Stomach smooth muscle (tissue), 2 donors: ENCODE data around the gene TBC1D2.
A peak's percentile ranks its signal among the peaks of the same experiment; 100 is the strongest.

Experiments
- H3K27ac ChIP-seq: one replicate; pipeline ENCODE4 v1.7.0; 2013; ENCODE audit warnings: mild to moderate bottlenecking, low read length, inconsistent platforms
- H3K27me3 ChIP-seq, 2 donors: one replicate each; pipeline ENCODE4 v1.7.0; 2013; ENCODE audit warnings: low read length in 2 of 2; ENCODE audit not compliant: insufficient read depth in 2 of 2, control insufficient read depth in 1 of 2
- H3K36me3 ChIP-seq, 2 donors: one replicate each; pipeline ENCODE4 v1.7.0; 2013; ENCODE audit warnings: low read length in 2 of 2; ENCODE audit not compliant: control insufficient read depth in 2 of 2, insufficient read depth in 2 of 2
- H3K4me1 ChIP-seq: one replicate; pipeline ENCODE4 v1.7.0; 2013; ENCODE audit warnings: low read length; ENCODE audit not compliant: control insufficient read depth, insufficient read depth
- H3K4me3 ChIP-seq, 2 donors: one replicate each; pipeline ENCODE4 v1.7.0; 2013; ENCODE audit warnings: low read length in 2 of 2
- H3K9ac ChIP-seq, 2 donors: one replicate each; pipeline ENCODE4 v1.7.0; 2013; ENCODE audit warnings: low read length in 2 of 2, mild to moderate bottlenecking in 1 of 2
- H3K9me3 ChIP-seq, 2 donors: one replicate each; pipeline ENCODE4 v1.7.0; 2013; ENCODE audit warnings: low read length in 2 of 2; ENCODE audit not compliant: control insufficient read depth in 2 of 2
- donor health status: healthy.
- donor health status: Pancreatic carcinoma.

The TBC1D2 gene

GRCh38 chr9:98206754-98207153 lies 48.7 kb downstream of the TBC1D2 start:
- Histone ChIP-seq H3K9ac (no peak overlapping the region), H3K36me3 (peaks cover 0 to 2% of the 10 kb centered on the region in 2 donors), H3K27me3 (no peaks in the 10 kb centered on the region), H3K9me3 (no peaks in the 10 kb centered on the region), H3K4me1 (peaks cover 5% of the 10 kb centered on the region), H3K4me3 (no peak overlapping the region), H3K27ac (no peak overlapping the region)

GRCh38 chr9:98204692-98205091 lies 50.8 kb downstream of the TBC1D2 start:
- no peak overlapping the region for H3K9ac ChIP-seq
- H3K27ac ChIP-seq = no peak overlapping the region
- H3K27me3 ChIP-seq = no peaks in the 10 kb centered on the region
- H3K36me3 ChIP-seq = no peaks in the 10 kb centered on the region
- H3K4me3 ChIP-seq = no peak overlapping the region
- no peaks in the 10 kb centered on the region for H3K9me3 ChIP-seq
- H3K4me1 ChIP-seq = peaks cover 5% of the 10 kb centered on the region

- no peaks in the 10 kb centered on the region for H3K27me3 ChIP-seq
- no peak overlapping the region for H3K9ac ChIP-seq
- H3K36me3 ChIP-seq = peaks cover 0 to 5% of the 10 kb centered on the region in 2 donors
- H3K4me3 ChIP-seq = no peak overlapping the region
- H3K9me3 ChIP-seq = no peaks in the 10 kb centered on the region
- H3K4me1 ChIP-seq = peaks cover 5% of the 10 kb centered on the region
- no peak overlapping the region for H3K27ac ChIP-seq
Measured at GRCh38 chr9:98203153-98203552, 52.3 kb downstream of the TBC1D2 start.

- Histone ChIP-seq H3K4me3 (no peak overlapping the region), H3K27me3 (no peaks in the 10 kb centered on the region), H3K9me3 (no peaks in the 10 kb centered on the region), H3K9ac (no peak overlapping the region), H3K36me3 (peaks cover 0 to 5% of the 10 kb centered on the region in 2 donors), H3K4me1 (peaks cover 5% of the 10 kb centered on the region), H3K27ac (no peak overlapping the region)
Measured at GRCh38 chr9:98202252-98202651, 53.2 kb downstream of the TBC1D2 start.

GRCh38 chr9:98201749-98202148 lies 53.7 kb downstream of the TBC1D2 start:
- no peak overlapping the region for H3K27ac ChIP-seq
- H3K36me3 ChIP-seq = peaks cover 0 to 5% of the 10 kb centered on the region in 2 donors

GRCh38 chr9:98201102-98201501 lies 54.3 kb downstream of the TBC1D2 start:
- no peak overlapping the region for H3K4me3 ChIP-seq
- H3K4me1 ChIP-seq = peaks cover 5% of the 10 kb centered on the region
- no peak overlapping the region for H3K27ac ChIP-seq
- H3K27me3 ChIP-seq = no peaks in the 10 kb centered on the region
- H3K9me3 ChIP-seq = no peaks in the 10 kb centered on the region
- peaks cover 0 to 5% of the 10 kb centered on the region in 2 donors for H3K36me3 ChIP-seq
- H3K9ac ChIP-seq = no peak overlapping the region

More at GRCh38 chr9:98201749-98202148, 53.7 kb downstream of the TBC1D2 start:
- no peaks in the 10 kb centered on the region for H3K9me3 ChIP-seq
- H3K9ac ChIP-seq = no peak overlapping the region
- no peaks in the 10 kb centered on the region for H3K27me3 ChIP-seq
- no peak overlapping the region for H3K4me3 ChIP-seq
- peaks cover 5% of the 10 kb centered on the region for H3K4me1 ChIP-seq

GRCh38 chr9:98199388-98200033 lies 55.9 kb downstream of the TBC1D2 start:
- H3K9ac ChIP-seq = no peak overlapping the region
- H3K27me3 ChIP-seq = no peaks in the 10 kb centered on the region
- no peak overlapping the region for H3K4me3 ChIP-seq
- no peaks in the 10 kb centered on the region for H3K9me3 ChIP-seq
- peaks cover 0 to 5% of the 10 kb centered on the region in 2 donors for H3K36me3 ChIP-seq
- H3K4me1 ChIP-seq = no peaks in the 10 kb centered on the region
- no peak overlapping the region for H3K27ac ChIP-seq

- peaks cover 11% of the 10 kb centered on the region for H3K4me1 ChIP-seq
- H3K4me3 ChIP-seq = no peak overlapping the region
- peaks cover 5 to 14% of the 10 kb centered on the region in 2 donors for H3K27me3 ChIP-seq
- no peak overlapping the region for H3K9ac ChIP-seq
- no peak overlapping the region for H3K27ac ChIP-seq
- peaks cover 0 to 5% of the 10 kb centered on the region in 2 donors for H3K36me3 ChIP-seq
- no peaks in the 10 kb centered on the region for H3K9me3 ChIP-seq
Measured at GRCh38 chr9:98195671-98196070, 59.8 kb downstream of the TBC1D2 start.

GRCh38 chr9:98193336-98193944 lies 62.0 kb downstream of the TBC1D2 start:
- Histone ChIP-seq H3K27me3 (peaks cover 5 to 16% of the 10 kb centered on the region in 2 donors), H3K4me3 (peak overlapping the region; percentile 77 to 82), H3K4me1 (peaks cover 11% of the 10 kb centered on the region), H3K9me3 (no peaks in the 10 kb centered on the region), H3K9ac (peak overlapping the region in 1 of 2 donors; percentile 29), H3K36me3 (no peaks in the 10 kb centered on the region), H3K27ac (no peak overlapping the region)

- Histone ChIP-seq H3K4me1 (peaks cover 11% of the 10 kb centered on the region), H3K27me3 (peaks cover 5 to 16% of the 10 kb centered on the region in 2 donors), H3K9ac (peak within 1 kb of the TSS in 1 of 2 donors; percentile 29), H3K27ac (no peak within 1 kb of the TSS), H3K36me3 (no peaks in the 10 kb centered on the region), H3K9me3 (no peaks in the 10 kb centered on the region), H3K4me3 (peak within 1 kb of the TSS; percentile 77 to 82)
Measured at GRCh38 chr9:98192503-98193335, 62.7 kb downstream of the TBC1D2 start, which contains the start of gene CORO2A. TSS of gene CORO2A (minus strand) at chr9:98192637. CDS start at chr9:98157660, 34,977 bp downstream.
